GF-D8 (cell line): ENCODE results near the gene CFAP68.

Source experiments
- DNase-seq: peaks from one replicate; lab custom pipeline; 2025; lab: John Stamatoyannopoulos, UW

CFAP68 gene

GRCh38 chr11:111878849-111879636 lies at the start of gene CFAP68, which contains the start of gene FDXACB1:
TSS of gene CFAP68 (plus strand) at chr11:111879541. CDS start at chr11:111879561, 20 bp downstream.
TSS of gene FDXACB1 (minus strand) at chr11:111879165. CDS start at chr11:111879132, 33 bp downstream.
- peak; percentile 100 for DNase-seq

GRCh38 chr11:111833524-111833923 lies 45.8 kb upstream of the CFAP68 start:
- DNase-seq, result no peak

DNA sequence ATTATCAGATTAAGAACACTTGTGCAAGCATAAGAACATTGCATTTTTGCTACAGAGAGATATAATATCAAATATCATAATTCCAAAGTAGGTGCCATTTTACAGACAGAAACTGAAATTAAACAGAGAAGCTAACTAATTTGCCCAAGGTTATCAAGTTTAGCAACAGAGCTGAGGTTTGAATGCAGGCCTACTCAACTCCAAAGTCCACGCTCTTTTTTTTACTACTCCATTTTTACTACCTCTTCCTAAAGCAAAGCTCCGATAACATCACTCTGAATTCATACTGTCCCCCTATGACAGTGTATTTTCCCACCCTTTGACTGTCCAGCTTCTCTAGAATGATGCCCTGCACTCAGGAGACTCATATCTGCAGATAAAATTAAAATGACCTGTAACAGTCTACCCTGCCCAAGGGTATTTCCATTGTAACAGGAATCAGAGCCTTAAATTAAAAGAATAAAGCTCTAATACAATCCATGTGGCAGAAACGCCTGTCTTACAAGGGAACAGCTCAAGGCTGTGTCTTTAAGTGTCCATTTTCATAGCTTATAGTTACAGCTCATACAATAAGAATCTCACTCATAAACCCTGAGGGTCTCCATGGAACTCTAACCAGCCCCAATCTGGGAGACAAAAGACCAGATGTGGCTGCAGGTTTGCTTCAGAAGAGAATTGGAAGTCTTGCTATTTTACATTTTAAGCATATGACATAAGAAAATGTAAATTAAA lies 44.7 kb upstream of the CFAP68 start:
- DNase-seq, result no peak

DNA sequence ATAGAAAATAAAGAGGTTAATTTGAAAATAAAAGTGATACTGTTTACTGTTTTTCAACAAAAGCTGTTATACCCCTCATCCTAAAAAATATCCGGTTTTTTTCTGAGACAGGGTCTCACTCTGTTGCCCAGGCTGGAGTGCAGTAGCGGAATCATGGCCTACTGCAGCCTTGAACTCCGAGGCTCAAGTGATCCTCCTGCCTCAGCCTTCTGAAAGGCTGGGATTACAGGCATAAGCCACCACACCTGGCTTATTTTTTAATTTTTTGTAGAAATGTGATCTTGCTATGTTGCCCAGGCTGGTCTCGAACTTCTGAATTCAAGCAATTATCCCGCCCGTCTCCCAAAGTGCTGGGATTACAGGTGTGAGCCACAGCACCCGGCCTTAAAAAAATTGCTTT lies 43.7 kb upstream of the CFAP68 start:
- no peak for DNase-seq

GRCh38 chr11:111836162-111836561 lies 43.2 kb upstream of the CFAP68 start:
- DNase-seq, result no peak

DNA sequence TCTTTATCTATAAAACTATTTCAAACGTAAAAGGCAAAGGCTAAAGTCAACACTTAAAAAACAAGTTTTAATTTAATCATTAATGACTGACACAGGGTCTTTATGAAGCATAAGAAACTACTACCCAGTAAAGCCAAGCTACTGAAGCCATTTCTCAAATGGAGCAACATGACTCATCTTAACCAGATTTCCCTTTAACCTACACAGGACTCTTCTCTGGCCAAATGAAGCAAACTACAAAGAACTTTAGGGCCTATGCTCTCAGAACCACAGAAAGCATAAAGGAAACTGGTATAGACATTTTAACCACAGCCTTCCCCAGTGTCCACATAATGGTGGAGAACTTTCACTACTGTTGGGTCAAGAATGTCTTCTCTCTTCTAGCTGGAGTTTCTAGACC lies 42.6 kb upstream of the CFAP68 start:
- no peak for DNase-seq

GRCh38 chr11:111837366-111837891 lies 41.9 kb upstream of the CFAP68 start:
- no peak for DNase-seq

- DNase-seq, result no peak
Observed at GRCh38 chr11:111838054-111838453, 41.3 kb upstream of the CFAP68 start.

GRCh38 chr11:111840143-111840542 lies 39.2 kb upstream of the CFAP68 start:
- no peak for DNase-seq

DNA sequence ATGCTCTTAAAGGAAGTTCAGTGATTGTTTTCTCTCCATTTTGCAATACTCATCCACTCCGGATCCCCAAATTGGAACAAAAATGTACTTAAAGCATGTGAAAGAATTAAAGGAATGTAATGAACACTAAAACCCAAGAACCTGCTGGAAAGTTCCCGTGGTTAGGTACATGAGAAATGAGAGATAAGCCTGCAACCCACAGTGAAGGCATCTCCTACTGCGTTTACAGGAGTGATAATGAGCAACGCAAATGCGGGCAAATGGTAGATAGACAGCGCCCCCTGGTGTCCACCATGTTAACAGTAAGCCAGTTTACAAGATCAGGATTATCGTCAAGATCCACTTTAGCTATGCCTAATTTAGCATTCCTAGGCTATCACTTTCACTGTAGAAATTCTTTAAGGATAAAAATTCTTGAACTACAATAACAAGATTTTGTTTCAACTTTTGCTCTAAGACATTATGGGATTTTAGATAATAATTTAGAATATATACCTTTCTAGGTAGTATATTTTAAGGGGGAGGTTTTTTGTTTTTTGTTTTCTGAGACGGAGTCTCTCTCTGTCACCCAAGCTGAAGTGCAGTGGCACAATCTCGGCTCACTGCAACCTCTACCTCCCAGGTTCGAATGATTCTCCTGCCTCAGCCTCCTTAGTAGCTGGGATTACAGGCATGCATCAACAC lies 37.8 kb upstream of the CFAP68 start:
- DNase-seq, result peak; percentile 87

- no peak for DNase-seq
Observed at GRCh38 chr11:111843661-111844060, 35.7 kb upstream of the CFAP68 start.

GRCh38 chr11:111845276-111846028 lies 33.9 kb upstream of the CFAP68 start:
- peak; percentile 94 for DNase-seq

GRCh38 chr11:111846063-111846462 lies 33.3 kb upstream of the CFAP68 start:
- DNase-seq, result no peak

DNA sequence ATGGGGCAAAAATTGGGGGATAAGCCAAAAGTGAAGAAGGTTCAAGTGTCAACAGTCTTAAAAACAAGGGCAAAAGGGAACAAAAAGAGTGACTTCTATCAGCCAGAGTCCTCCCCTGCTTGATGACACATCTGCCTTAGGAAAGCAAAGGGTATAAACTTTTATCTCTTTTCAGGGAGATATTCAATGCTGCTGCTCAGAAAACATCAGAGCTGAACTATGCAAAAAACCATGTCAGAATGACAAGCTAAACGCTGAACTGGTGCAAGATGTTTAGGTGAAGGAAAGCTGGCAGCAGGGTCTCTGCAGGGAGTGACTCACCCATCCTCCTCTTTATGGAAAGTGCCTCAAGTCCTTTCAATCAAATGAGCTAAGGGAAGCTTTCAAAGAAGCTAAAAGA lies 32.7 kb upstream of the CFAP68 start:
- no peak for DNase-seq

GRCh38 chr11:111849631-111850030 lies 29.7 kb upstream of the CFAP68 start:
- DNase-seq, result no peak

GRCh38 chr11:111851067-111851466 lies 28.3 kb upstream of the CFAP68 start:
- DNase-seq, result no peak

GRCh38 chr11:111851636-111852035 lies 27.7 kb upstream of the CFAP68 start:
- DNase-seq, result no peak

- no peak for DNase-seq
Observed at GRCh38 chr11:111852103-111852502, 27.2 kb upstream of the CFAP68 start.

DNA sequence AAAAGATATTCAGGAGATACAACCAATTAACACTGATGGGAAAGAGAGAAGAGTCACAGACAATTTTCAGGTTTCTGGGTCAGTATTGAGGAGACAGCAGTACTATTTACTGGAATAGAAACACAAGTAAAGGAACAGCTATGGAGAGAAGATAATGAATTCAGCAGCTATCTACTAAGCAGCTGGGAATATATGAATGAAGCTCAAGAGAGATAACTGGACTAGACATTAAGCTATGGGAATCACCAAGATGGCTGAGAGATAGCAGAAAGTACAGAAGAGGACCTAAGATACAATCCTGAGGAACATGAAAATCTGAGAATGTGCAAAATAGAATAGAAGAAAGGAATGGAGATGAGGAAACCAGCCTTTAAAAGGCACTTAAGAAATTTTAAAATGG lies 23.8 kb upstream of the CFAP68 start:
- no peak for DNase-seq

GRCh38 chr11:111860257-111860656 lies 19.1 kb upstream of the CFAP68 start:
- no peak for DNase-seq

DNA sequence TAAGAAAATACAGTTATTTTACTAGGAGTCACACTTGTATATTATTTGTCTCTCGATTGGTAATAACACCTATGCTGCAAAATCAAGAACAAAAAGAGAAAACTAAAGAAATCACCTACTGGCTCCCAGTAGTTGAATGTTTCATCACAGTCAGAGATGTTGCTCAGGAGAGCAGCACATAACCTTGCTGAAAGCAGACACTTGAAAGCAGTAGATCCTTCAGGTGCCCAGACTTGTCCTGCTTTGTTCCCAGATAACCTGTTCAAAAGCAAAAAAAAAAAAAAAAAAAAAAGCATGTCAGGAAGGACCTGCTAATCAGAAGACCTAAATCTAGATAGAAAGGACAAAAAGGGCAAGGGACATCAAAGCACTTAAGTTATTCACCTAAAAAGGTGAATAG lies 9.2 kb upstream of the CFAP68 start:
- DNase-seq, result no peak

DNA sequence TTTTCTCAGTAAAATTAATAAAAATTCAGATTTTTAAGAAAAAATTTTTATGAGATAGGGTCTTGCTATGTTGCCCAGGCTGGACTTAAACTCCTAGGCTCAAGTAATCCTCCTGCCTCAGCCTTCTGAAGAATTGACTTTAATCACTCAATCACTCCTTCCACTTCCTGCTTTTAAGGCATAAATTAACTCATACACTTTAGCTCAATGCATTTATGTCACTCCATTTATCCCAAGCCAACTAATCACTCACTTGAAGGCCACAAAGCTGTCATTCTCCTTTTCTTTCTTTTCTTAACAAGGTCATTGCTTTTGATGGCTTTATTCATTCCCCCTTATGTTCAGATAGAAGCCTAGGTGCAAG lies 8.8 kb upstream of the CFAP68 start:
- DNase-seq, result peak; percentile 73
